ENCODE measurements around the gene SCN1B.
"Not testable (repeated sequence)": the region's sequence is repeated elsewhere in the genome, so short reads cannot be mapped to it uniquely, and the experiment has no call there.

DNA sequence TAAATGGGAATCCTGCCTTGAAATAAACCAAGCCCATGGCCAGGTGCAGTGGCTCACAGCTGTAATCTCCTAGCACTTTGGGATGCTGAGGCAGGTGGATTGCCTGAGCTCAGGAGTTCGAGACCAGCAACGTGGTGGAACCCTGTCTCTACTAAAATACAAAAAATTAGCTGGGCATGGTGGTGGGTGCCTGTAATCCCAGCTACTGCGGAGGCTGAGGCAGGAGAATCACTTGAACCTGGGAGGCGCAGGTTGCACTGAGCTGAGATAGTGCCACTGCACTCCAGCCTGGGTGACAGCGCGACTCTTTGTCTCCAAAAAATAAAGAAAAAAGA, 24.3 kb upstream of the SCN1B start:
- TF ChIP-seq, protein P1, sequence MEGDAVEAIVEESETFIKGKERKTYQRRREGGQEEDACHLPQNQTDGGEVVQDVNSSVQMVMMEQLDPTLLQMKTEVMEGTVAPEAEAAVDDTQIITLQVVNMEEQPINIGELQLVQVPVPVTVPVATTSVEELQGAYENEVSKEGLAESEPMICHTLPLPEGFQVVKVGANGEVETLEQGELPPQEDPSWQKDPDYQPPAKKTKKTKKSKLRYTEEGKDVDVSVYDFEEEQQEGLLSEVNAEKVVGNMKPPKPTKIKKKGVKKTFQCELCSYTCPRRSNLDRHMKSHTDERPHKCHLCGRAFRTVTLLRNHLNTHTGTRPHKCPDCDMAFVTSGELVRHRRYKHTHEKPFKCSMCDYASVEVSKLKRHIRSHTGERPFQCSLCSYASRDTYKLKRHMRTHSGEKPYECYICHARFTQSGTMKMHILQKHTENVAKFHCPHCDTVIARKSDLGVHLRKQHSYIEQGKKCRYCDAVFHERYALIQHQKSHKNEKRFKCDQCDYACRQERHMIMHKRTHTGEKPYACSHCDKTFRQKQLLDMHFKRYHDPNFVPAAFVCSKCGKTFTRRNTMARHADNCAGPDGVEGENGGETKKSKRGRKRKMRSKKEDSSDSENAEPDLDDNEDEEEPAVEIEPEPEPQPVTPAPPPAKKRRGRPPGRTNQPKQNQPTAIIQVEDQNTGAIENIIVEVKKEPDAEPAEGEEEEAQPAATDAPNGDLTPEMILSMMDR (IDR thresholded peaks at IDR 0.05) = not testable (repeated sequence)
- TF ChIP-seq POLR2A, EP300 (IDR thresholded peaks at IDR 0.05): not testable (repeated sequence)

All from tibial nerve (tissue), 4 donors.